ENCODE data around the gene SOCS4.
A peak's percentile ranks its signal among the peaks of the same experiment; 100 is the strongest.
"Not testable (repeated sequence)": the region's sequence is repeated elsewhere in the genome, so short reads cannot be mapped to it uniquely, and the experiment has no call there.

SOCS4 gene, protein sequence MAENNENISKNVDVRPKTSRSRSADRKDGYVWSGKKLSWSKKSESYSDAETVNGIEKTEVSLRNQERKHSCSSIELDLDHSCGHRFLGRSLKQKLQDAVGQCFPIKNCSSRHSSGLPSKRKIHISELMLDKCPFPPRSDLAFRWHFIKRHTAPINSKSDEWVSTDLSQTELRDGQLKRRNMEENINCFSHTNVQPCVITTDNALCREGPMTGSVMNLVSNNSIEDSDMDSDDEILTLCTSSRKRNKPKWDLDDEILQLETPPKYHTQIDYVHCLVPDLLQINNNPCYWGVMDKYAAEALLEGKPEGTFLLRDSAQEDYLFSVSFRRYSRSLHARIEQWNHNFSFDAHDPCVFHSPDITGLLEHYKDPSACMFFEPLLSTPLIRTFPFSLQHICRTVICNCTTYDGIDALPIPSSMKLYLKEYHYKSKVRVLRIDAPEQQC

DNA sequence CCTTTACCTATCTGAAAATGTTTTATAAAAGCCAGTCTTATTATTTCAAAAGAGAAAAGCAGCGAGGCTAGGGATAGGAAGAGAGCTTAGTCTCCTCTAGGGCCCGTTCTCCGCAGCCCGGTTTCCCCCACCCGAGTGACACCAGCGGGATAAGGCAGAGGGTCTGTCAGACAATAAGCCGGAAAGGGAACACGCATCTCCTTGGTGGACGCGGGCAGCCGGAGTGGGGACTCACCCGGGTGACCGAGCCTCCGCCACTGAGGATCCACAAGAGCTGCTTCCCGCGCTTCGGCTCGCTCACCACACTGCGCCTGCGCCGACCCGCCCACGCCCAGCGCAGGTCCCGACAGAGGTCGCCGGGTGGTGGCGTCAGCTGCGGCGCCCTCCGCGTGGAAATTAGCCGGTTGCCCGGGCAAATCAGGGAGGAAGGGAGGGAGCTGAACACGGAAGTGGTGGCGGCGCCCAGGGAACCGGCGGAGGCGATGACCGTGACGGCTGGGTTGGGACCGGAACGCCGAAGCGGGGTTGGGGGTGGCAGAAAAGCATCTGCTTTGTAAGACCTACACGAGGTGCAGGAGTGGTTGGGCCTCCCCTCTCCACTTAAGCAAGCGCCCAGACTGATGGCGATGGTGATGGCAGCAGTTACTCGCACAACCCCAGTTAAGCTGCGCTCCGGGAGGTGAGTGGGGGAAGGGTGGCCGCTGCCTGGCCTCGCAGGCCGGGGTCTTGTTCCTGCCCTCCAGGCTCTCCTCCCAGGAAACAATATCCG, at the start of gene SOCS4, which contains the start of gene WDHD1:
Gene SOCS4, plus strand, starts transcription at position 444 of the 769 bp plus-strand sequence. CDS start 15,806 bp downstream, outside the sequence.
Gene WDHD1, minus strand, starts transcription at position 307 of the 769 bp plus-strand sequence. CDS start 312 bp downstream, outside the sequence.
- peak; percentile 98 for DNase-seq

DNA sequence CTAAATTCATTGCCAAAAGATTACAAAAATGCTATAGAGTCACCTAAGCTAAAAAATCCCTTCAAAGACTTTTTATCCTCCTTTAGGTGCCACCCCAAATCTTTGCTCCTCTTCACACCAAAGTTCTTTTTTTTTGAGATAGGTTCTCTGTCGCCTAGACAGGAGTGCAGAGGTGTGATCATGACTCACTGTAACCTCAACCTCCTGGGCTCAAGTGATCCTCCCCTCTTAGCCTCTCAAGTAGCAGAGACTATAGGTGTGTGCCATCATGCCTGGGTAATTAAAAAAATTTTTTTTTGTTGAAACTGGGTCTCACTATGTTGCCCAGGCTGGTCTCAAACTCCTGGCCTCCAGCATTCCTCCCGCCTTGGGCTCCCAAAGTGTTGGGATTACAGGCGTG, 48.0 kb upstream of the SOCS4 start:
- DNase-seq = no peak

DNA sequence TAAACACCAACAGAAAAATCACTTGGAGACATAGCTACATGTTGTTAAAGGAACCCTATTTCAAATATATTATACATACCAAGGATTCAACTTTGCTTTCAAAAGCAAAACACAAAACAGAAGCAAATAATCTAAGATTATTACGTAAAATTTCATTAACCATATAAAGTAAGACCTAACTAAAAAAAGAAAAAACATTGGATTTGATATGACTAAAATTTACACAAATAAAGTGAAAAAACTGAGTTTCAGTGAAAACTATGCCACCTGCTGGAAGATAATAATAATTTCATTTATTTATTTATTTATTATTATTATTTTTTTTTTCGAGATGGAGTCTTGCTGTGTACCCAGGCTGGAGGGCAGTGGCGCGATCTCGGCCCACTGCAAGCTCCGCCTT, 45.3 kb upstream of the SOCS4 start:
- DNase-seq = peak; percentile 17

DNA sequence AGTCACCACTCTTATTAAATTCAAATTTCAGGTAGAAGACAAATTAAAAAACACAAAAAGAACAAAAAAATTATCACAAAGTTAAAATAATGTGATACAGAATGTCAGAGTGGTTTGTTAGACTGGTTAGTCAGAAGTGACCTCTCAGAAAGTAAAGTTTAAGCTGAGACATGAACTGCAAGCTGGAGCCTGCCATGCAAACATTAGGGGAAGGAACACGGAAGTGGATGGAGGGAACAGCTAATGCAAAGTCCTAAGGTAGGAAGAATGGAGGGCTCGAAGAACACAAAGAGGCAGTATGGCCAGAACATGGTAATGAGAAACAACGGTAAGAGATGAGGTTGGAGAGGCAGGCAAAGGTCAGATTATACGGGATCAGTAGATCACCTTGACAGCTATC, 41.9 kb upstream of the SOCS4 start:
- DNase-seq = no peak

DNA sequence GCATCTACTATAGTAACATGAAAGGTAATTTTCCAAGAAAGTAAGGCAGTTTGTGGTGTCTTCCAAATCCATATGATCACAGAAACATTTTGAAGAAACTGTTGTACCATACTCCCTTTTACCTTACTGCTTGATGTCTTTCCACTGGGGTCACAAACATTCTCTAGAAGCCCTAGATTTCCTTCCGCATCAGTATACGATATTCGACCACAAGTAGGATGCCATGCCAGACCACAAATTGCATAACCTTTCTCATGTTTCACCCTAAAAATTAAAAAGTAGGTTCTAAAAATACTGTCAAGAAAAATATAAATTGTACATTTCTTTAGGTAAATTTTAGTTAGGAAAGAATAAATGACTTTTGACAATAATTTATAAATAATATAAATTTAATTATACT, 26.7 kb upstream of the SOCS4 start:
- DNase-seq = no peak

DNA sequence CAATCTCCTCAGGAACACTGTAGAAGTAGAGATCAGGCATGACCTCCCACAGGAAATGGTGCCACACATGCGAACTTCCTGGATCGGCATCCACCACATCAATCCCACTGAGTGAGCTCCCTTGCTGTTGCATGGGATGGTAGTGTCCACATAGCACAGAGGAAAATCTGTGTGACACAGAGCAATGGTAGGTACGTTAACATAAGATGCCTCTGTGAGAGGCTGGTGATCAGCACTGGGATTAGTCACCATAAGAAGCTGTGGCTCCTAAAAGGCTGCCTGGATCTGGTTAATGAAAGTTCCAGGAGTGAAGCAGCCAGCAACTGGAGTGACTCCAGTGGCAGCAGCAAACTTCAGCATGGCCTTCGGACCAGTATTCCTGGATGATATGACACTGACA, 22.0 kb upstream of the SOCS4 start:
- DNase-seq = no peak

DNA sequence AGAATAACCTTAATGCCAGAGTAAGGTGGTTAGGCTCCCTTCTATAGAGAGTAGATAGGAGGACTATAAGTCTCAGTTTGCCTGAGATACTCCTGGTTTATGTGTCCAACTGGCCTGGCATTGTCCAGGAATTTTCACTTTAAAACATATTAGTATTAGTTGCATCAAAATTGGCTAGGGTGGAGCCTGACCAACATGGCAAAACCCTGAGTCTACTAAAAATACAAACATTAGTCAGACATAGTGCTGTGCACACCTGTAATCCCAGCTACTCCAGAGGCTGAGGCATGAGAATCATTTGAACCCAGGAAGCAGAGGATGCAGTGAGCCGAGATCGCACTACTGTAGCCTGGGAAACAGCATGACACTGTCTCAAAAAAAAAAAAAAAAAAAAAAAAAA, 12.0 kb upstream of the SOCS4 start:
- DNase-seq = no peak

DNA sequence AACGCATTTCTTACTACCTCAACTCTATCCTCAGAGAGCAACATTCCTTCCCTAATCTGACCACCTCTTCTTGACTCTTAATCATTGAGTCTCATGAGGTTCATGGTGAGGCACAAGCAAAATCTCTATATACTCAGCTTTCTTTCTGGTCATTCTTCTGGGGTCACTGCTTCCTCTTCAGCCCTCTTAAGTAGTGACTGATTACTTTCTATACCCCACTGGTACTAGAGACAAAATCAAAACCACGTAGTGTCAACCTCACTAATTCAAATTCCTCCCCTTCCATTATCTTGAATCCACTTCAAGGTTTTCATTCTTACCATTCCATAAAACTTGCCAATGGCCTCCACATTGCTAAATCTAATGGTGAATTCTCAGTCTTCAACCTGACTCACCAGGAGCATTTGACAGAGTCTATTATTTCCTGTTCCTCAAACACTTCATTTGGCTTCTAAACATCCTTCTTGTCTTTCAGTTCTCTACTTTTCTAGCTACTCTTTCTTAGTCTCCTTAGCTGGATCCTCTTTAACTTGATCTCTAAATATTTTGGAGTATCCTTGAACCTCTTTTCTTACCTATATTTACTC, 7.0 kb upstream of the SOCS4 start:
- no peak for DNase-seq

DNA sequence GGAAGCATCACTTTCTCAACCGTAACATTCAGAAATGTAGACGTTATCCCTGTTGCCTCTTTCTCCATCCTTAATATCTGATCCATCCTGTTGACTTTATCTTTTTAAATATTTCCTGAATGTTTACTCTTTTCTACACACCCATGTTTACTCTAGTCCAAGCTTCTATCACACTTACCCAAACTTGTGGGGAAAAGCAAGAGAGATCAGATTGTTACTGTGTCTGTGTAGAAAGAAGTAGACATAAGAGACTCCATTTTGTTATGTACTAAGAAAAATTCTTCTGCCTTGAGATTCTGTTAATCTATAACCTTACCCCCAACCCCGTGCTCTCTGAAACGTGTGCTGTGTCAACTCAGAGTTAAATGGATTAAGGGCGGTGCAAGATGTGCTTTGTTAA, 2.7 kb upstream of the SOCS4 start:
- not testable (repeated sequence) for DNase-seq

DNA sequence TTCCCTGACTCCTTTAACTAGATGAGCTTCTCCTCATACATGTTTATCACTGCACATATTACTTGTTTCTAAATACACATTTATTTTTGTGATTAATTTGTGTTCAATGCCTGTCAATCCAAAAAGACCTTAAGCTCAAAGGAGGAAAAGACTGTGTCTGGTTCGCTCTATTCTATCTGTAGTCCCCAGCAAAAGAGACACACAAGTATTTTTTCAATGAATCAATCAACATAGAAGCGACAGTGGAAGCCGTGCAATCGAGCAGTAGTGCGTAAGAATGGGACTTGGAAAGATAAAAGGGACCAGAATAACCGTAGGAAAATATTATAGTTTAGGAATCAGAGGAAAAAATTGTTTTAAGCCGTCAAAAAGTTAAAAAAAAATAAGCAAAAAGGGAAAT, 1.1 kb upstream of the SOCS4 start:
- DNase-seq = peak; percentile 26

DNA sequence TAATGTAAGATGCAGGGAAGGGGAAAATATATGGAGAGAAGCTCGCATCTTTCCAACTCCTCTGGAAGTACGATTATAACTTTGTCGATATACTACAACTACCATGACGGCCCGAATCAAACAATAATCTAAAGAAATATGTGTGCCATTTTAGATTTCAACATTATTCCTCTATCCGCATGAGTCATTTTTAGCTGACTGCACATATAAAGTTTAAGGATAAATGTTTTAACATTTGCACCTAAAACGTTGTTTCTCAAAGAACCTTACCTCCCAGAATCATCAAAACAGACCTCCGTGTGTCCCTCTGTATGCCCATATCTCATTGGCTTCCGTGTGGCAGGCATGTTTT, 619 bp upstream of the SOCS4 start:
- no peak for DNase-seq

DNA sequence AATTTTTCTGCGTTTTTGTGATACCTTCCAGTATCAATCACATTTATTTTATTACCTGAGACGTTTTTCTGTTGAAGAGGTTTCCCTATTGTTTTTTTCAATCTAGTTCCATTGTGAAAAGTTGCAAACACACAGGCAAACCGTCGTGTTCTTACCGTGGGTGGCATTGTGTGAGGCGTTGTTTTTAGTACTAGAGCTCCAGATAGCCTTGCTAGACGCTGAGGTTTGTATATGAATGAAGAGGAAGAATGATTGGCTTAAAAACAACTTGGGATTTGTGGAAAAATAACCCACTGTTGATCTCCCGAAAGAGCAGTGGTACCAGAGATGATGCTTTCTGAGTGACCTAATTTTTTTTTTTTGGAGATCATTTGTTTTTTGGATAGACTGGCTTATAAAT, 1.0 kb downstream of the SOCS4 start:
- DNase-seq = peak; percentile 55

DNA sequence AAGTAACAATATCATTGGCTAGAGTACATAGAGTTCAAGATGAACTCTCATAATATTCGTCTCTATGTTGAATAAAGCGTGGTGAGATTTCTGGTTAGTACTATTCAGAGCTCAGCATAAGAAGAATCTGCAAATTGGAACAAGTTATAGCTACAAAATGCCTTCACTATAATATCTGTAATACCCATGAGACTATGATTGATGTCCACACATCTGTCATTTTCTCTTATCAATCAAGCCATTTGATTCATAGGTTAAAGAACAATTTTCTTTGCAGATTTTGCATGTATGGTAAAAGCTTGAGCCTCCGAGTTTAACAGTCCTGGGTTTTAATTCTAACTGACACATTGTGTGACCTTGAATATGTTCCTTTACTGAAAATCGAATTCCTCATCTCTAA, 1.4 kb downstream of the SOCS4 start:
- DNase-seq = no peak

DNA sequence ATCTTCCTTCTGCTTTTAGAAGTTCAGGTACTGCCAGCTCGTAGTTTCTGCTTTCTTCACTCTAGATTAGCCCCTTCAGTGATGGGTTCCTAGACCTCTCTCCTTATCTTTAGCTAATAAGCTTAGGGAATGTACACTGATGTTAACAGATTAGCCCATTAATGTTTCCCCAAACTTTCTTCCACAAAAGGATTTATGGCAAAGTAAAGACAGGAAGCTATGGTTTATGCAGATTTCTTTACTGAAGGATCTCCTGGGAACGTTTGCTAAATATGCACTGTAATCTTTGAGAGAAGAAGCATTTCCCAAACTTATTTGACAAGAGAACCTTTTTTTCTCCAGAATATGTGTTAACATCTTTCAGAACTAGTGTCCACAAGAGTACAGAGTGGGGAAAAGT, 4.2 kb downstream of the SOCS4 start:
- peak; percentile 9 for DNase-seq

DNA sequence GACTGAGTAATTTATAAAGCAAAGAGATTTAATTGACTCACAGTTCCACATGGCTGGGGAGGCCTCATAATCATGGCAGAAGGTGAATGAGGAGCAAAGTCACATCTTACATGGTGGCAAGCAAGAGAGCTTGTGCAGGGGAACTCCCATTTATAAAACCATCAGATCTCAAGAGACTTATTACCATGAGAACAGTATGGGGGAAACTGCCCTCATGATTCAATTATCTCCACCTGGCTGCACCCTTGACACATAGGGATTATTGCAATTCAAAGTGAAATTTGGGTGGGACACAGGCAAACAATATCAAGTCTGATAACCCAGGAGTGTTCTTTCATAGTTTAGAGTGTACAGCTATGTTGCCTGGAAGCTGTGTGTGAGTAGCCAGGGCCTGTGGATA, 11.0 kb downstream of the SOCS4 start:
- peak; percentile 41 for DNase-seq

DNA sequence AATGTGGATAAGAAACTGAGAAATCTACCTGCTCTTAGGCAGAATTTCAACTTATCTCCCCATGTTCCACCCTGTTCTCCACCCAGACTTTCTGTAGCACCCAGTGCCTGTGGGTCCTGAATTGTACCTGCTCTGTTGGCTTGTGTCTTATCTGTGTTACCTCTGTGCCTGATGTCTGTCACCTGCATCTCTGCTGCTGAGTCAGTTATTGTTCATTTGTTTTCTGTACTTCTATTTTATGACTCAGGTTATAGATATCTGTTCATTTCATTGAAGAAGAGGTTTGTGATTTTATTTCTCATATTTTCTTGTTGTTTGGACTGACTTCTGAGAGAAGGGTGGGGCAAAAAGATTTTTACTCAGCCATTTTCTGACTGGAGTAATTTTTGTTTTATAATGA, 11.7 kb downstream of the SOCS4 start:
- no peak for DNase-seq

DNA sequence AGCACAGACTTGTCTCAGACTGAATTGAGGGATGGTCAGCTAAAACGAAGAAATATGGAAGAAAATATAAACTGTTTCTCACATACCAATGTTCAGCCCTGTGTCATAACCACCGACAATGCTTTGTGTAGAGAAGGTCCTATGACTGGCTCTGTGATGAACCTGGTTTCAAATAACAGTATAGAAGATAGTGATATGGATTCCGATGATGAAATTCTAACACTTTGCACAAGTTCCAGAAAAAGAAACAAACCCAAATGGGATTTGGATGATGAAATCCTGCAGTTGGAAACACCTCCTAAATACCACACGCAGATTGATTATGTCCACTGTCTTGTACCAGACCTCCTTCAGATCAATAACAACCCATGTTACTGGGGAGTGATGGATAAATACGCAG, 16.5 kb downstream of the SOCS4 start:
- no peak for DNase-seq

DNA sequence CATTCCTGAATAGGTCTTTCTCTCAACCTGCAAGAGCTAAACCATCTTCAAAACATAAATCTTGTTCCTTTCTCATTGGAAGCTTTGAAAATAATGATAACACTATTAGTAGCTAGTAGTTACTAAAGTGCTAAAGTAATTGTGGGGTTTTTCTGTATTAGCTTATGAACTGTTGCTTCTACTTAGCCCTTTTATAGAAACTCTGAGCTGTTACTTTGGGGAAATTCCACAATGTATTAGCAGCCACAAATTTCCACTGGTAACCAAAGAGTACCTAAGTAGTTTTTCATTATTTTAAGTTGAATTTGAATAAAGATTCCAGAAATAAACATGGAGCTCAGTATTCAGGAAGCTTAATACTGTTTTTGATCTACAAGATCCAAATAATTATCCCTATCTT, 18.1 kb downstream of the SOCS4 start:
- DNase-seq = no peak

DNA sequence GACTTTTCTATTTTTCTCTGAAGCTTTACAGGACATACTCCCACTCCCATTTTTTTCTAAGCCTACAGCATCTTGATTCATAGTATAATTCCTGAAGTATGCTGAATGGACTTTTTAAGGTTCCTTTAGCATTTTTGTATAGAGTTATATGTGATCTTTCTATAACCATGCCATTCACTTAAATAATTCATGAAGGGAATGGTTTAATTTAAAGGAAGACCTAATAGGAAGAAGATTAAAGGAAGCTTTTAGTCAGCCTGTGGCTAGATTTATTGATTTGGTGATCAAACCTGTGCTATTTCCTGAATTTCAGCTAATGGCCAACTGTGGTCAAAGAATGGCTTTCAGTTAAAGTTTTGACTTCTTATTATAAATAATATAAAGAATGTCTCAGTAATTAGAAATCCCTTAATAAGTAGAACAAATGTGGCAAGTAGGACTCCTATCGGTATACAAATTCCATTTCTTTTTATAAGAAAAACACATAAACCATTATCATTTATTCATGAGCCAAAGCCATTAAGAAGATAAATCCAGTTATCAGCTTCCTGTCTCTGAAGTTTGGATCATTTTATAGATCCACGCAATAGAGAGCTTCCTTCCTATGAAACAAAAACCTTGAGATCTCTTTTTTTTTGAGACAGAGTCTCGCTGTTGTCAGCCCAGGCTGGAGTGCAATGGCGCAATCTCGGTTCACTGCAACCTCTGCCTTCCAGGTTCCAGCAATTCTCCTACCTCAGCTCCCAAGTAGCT, 20.4 kb downstream of the SOCS4 start:
- no peak for DNase-seq

DNA sequence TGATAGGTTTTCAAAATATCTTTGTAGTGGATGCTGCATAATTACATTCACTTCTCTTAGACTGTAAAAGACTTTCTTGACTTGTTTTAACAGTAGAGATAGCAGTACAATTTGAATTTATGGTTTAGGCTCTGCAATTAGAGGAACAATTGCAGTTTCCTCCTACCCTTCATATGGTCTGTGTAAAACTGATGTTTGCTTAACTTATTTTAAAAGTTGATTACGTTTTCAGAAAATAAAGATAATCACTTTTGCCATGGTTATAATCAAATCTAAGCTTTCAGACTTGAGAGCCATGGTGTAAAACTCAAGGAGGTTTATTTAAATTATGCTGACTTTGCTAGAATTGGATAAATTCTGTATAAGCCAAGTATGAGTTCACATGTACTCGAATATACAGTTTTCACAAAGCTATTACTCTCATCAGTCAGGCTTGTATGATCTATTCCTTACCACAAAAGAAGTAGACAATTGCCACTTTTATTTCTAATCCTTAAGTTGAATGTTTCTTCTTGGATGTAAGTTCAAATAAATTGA, 21.9 kb downstream of the SOCS4 start:
- peak; percentile 24 for DNase-seq

DNA sequence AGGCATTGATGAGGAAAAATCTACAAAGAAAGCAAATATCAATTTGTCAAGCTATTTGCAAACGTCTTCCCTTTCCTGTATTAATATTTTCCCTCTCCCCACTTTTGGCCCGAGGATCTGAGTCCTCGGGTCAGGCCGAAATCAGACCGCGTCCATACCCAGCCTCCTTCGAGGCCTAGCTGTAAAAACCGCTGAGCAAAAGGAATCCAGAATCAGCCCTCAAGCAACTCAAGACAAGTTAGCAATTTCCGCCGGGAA, 24.1 kb downstream of the SOCS4 start:
- DNase-seq = no peak

DNA sequence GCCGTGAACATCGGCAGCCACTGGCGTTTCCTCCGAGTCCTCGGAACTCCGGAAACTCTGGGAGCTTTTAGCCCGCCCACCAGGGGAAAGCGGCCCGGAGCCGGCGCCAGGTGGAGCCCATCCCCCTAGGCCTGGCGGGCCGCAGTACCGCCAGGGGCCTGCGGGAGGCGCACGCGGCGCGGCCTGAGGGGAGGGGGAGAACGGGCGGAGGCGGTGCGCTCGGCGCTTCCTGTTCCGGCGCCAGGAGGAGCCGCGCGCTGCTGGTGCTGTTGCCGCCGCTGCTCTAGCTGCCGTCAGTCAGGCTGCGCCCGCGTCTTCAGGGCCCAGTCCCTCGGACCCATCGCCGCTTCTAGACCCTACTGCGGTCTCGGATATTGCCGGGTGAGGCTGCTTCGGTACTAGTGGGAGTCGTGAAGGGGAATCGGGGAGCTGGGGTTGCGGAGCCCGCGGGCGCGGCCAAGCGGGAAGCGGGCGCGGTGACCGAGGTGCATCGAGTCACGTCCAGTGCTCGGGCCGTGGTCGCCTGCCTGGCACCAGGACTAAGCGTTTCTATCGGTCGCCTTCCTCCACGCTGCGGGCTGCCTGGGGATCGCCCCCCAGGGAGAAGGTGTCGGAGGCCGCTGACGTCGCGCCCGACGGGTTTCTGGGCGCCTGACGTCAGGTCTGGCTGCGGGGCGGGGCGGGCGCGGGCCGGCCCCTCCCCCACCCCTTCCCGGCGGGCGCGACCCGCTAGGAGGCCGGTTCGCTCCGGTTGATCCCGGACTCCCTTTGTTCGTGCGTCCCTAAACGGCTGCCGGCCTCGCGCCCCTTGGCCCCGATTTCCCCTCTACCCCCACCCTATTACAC, 24.6 kb downstream of the SOCS4 start, which contains the start of gene MAPK1IP1L:
Gene MAPK1IP1L, plus strand, starts transcription at position 225 of the 846 bp plus-strand sequence. CDS start 10,037 bp downstream, outside the sequence.
- DNase-seq = peak; percentile 98
